Activated CD8-positive, alpha-beta memory T cell treated with anti-CD3 and anti-CD28 coated beads, Interleukin-2, amount 10 ng/mL, durations not matched to agents 7 days and 5 days (primary cell): Measurements from ENCODE around the gene CDC42SE2. TPM values are rescaled to one million over a fixed set of nuclear protein-coding genes. Genes with fewer than 3 reads are reported as not detected.
"Not testable (repeated sequence)": the region's sequence is repeated elsewhere in the genome, so short reads cannot be mapped to it uniquely, and the experiment has no call there.

Experiments used
- ATAC-seq: fragments of 150-1000 bp; cut with Tn5 transposase; one replicate; pipeline ENCODE4 v1.10.0; 2021; ENCODE audit warnings: moderate library complexity
- CTCF ChIA-PET: fragments of 350-600 bp; sonication (Branson Sonifier 250); formaldehyde crosslinking; loops from one replicate; lab custom pipeline; 2021; ENCODE audit warnings: antibody characterized with exemption; lab: Charles Lee
- DNase-seq: peaks from one replicate; pipeline ENCODE4 v3.0.0-alpha.2; 2020
- H3K27ac Mint-ChIP-seq: one replicate; pipeline ENCODE4 v1.8.0; 2021; ENCODE audit warnings: mild to moderate bottlenecking, mixed read lengths
- H3K27me3 Mint-ChIP-seq: one replicate; pipeline ENCODE4 v1.8.0; 2021; ENCODE audit warnings: mixed read lengths
- H3K36me3 Mint-ChIP-seq: one replicate; pipeline ENCODE4 v1.8.0; 2021; ENCODE audit warnings: mild to moderate bottlenecking, mixed read lengths
- H3K4me1 Mint-ChIP-seq: one replicate; pipeline ENCODE4 v1.8.0; 2021; ENCODE audit warnings: mixed read lengths
- H3K4me3 Mint-ChIP-seq: one replicate; pipeline ENCODE4 v1.8.0; 2021; ENCODE audit warnings: mild to moderate bottlenecking, moderate library complexity, mixed read lengths
- H3K9me3 Mint-ChIP-seq: one replicate; pipeline ENCODE4 v1.8.0; 2022; ENCODE audit warnings: low read depth, mixed read lengths
- total RNA-seq, 2 experiments: library from RNA; stranded (reverse); gene quantifications; one replicate each; pipeline ENCODE4 v1.2.3, GENCODE V29; 2021

The CDC42SE2 gene
- total RNA-seq, 2 experiments from 2014 or later: 118 to 149 TPM

DNA sequence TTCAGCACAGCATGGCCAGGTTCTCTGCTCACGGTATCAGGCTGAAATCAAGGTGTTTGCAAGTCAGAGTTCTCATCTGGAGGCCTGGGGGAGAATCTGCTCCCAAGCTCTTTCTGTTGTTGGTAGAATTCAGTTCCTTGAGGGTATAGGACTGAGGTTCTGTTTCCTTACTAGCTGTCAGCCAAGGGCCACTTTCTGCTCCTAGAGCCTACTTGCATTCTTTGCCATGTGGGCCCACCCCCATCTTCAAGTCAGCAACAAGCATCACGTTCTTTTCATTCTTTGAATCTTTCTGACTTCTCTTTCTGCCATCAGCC, 7.4 kb upstream of the CDC42SE2 start:
- Mint-ChIP-seq H3K4me1 (peaks cover 65% of the 10 kb centered on the region), H3K36me3 (peaks cover 31% of the 10 kb centered on the region), H3K9me3 (no peaks in the 10 kb centered on the region), H3K4me3 (peak overlapping the region; percentile 73), H3K27me3 (no peaks in the 10 kb centered on the region), H3K27ac (peak overlapping the region; percentile 91)
- no peak for ATAC-seq
- CTCF ChIA-PET: interaction anchor here (1.1 to 1.8 kb wide), 2 partner anchors 16 to 125 kb away, joined by 4 to 5 read pairs; no protein-coding TSS in a partner anchor
- no peak for DNase-seq

- Mint-ChIP-seq H3K4me1 (peaks cover 62% of the 10 kb centered on the region), H3K27me3 (no peaks in the 10 kb centered on the region), H3K27ac (peak overlapping the region; percentile 91), H3K9me3 (no peaks in the 10 kb centered on the region), H3K4me3 (peak overlapping the region; percentile 73), H3K36me3 (peaks cover 35% of the 10 kb centered on the region)
- no peak for ATAC-seq
- CTCF ChIA-PET: interaction anchor here (0.6 to 2.7 kb wide), 8 partner anchors 8 to 846 kb away, joined by 3 to 16 read pairs (median 3); no protein-coding TSS in a partner anchor
- no peak for DNase-seq
These were observed 5.1 kb upstream of the CDC42SE2 start for GRCh38 chr5:131258733-131259132.

DNA sequence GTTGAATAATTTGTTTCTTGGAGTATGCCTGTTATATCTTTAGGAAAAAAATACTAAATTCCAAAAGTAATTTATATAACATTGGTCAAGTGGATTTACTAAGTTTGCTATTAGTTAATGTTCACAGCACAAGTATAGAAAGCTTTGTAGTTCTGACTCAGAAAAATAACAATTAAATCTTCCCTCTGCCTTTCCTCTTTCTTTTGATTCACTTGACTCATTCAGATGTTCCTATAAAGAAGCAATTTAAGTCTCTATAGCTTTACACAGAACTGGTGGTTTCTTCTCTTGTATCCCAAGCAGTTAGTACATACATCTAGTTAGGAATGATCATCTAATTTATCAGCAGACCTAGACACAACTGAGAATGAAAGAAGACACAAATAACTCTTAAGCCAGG, 4.5 kb upstream of the CDC42SE2 start:
- Mint-ChIP-seq H3K27me3 (no peaks in the 10 kb centered on the region), H3K27ac (peak overlapping the region; percentile 72), H3K4me1 (peaks cover 61% of the 10 kb centered on the region), H3K4me3 (no peak overlapping the region), H3K9me3 (no peaks in the 10 kb centered on the region), H3K36me3 (peaks cover 34% of the 10 kb centered on the region)
- ATAC-seq: no peak
- DNase-seq: no peak
- CTCF ChIA-PET: interaction anchor here (1.4 to 2.7 kb wide), 3 partner anchors 11 to 124 kb away, joined by 3 to 16 read pairs (median 12); no protein-coding TSS in a partner anchor

GRCh38 chr5:131260895-131261294, 3.0 kb upstream of the CDC42SE2 start:
- CTCF ChIA-PET: interaction anchor here (0.7 to 8.7 kb wide), 2 partner anchors 9 to 121 kb away, joined by 3 to 94 read pairs; no protein-coding TSS in a partner anchor

DNA sequence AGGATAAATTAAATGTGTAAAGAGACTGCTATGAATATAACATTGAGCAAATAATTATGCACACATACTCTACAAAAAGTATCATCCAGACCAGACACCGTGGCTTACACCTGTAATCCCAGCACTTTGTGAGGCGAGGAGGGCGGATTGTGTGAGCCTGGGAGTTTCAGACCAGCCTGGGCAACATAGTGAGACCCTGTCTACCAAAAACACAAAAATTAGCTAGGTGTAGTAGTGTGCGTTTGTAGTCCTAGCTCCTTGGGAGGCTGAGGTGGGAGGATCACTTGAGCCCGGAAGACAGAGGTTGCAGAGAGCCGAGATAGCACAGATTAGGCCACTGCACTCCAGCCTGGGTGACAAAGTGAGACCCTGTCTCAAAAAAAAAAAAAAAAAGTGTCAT, 2.4 kb upstream of the CDC42SE2 start:
- H3K9me3 Mint-ChIP-seq: no peaks in the 10 kb centered on the region
- ATAC-seq (no peak), DNase-seq (no peak)
- H3K4me1 Mint-ChIP-seq: peaks cover 50% of the 10 kb centered on the region
- CTCF ChIA-PET: interaction anchor here (0.7 to 8.7 kb wide), 3 partner anchors 9 to 121 kb away, joined by 3 to 94 read pairs (median 3); no protein-coding TSS in a partner anchor
- no peak overlapping the region for H3K4me3 Mint-ChIP-seq
- H3K27ac Mint-ChIP-seq: peak overlapping the region; percentile 37
- peaks cover 37% of the 10 kb centered on the region for H3K36me3 Mint-ChIP-seq
- no peaks in the 10 kb centered on the region for H3K27me3 Mint-ChIP-seq

More at GRCh38 chr5:131260895-131261294, 3.0 kb upstream of the CDC42SE2 start:
- H3K4me3 Mint-ChIP-seq: no peak overlapping the region
- DNase-seq (no peak), ATAC-seq (no peak)
- no peaks in the 10 kb centered on the region for H3K27me3 Mint-ChIP-seq
- H3K27ac Mint-ChIP-seq: peak overlapping the region; percentile 47
- peaks cover 56% of the 10 kb centered on the region for H3K4me1 Mint-ChIP-seq
- peaks cover 42% of the 10 kb centered on the region for H3K36me3 Mint-ChIP-seq
- no peaks in the 10 kb centered on the region for H3K9me3 Mint-ChIP-seq

DNA sequence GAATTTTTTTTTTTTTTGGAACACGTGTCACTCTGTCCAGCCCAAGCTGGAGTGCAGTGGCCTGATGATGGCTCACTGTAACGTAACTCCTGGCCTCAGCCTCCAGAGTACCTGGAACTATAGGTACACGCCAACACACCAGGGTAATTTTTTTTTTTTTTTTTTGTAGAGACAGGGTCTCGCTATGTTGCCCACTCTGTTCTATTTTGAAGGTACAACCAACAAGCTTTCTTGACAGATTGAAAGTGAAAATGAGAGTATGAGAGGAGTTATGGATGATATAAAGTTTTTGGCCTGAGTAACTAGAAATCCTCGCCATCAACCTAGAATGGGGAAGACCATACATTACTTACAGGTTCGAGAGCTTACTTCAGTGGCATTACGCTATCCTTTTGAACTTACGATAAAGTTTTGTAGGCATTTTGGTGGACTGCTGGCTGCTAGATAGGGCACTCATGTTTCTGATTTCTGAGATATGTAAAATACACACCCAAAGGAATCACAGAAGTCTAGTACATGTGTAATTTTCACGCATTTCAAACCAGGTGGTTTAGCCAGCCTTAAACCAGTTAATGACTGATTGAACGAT, 806 bp upstream of the CDC42SE2 start:
- CTCF ChIA-PET: interaction anchor here (0.8 to 8.7 kb wide), 8 partner anchors 11 to 152 kb away, joined by 3 to 94 read pairs (median 5); partner anchors contain the start of gene HINT1
- no peak for DNase-seq
- H3K36me3 Mint-ChIP-seq: peaks cover 38% of the 10 kb centered on the region
- H3K9me3 Mint-ChIP-seq: no peaks in the 10 kb centered on the region
- peak overlapping the region; percentile 85 for H3K27ac Mint-ChIP-seq
- ATAC-seq: peak; percentile 9
- H3K4me1 Mint-ChIP-seq: peaks cover 46% of the 10 kb centered on the region
- H3K27me3 Mint-ChIP-seq: no peaks in the 10 kb centered on the region
- peak overlapping the region; percentile 83 for H3K4me3 Mint-ChIP-seq

- H3K4me1 Mint-ChIP-seq: peaks cover 47% of the 10 kb centered on the region
- peak; percentile 69 for DNase-seq
- no peaks in the 10 kb centered on the region for H3K9me3 Mint-ChIP-seq
- H3K36me3 Mint-ChIP-seq: peaks cover 32% of the 10 kb centered on the region
- CTCF ChIA-PET: interaction anchor here (0.6 to 8.7 kb wide), 17 partner anchors 9 to 132 kb away, joined by 3 to 94 read pairs (median 4); no protein-coding TSS in a partner anchor
- H3K27ac Mint-ChIP-seq: peak overlapping the region; percentile 89
- peak; percentile 11 for ATAC-seq
- peak overlapping the region; percentile 83 for H3K4me3 Mint-ChIP-seq
- H3K27me3 Mint-ChIP-seq: no peaks in the 10 kb centered on the region
These were observed 722 bp downstream of the CDC42SE2 start for GRCh38 chr5:131264451-131265099.

- no peak for ATAC-seq
- CTCF ChIA-PET: interaction anchor here (0.7 to 8.7 kb wide), 20 partner anchors 9 to 131 kb away, joined by 3 to 94 read pairs (median 5); partner anchors contain the start of gene HINT1
- Mint-ChIP-seq H3K27me3 (no peaks in the 10 kb centered on the region), H3K4me3 (peak overlapping the region; percentile 83), H3K36me3 (peaks cover 30% of the 10 kb centered on the region), H3K4me1 (peaks cover 45% of the 10 kb centered on the region), H3K27ac (peak overlapping the region; percentile 89), H3K9me3 (no peaks in the 10 kb centered on the region)
- no peak for DNase-seq
These were observed 1.5 kb downstream of the CDC42SE2 start for GRCh38 chr5:131265311-131265803.

DNA sequence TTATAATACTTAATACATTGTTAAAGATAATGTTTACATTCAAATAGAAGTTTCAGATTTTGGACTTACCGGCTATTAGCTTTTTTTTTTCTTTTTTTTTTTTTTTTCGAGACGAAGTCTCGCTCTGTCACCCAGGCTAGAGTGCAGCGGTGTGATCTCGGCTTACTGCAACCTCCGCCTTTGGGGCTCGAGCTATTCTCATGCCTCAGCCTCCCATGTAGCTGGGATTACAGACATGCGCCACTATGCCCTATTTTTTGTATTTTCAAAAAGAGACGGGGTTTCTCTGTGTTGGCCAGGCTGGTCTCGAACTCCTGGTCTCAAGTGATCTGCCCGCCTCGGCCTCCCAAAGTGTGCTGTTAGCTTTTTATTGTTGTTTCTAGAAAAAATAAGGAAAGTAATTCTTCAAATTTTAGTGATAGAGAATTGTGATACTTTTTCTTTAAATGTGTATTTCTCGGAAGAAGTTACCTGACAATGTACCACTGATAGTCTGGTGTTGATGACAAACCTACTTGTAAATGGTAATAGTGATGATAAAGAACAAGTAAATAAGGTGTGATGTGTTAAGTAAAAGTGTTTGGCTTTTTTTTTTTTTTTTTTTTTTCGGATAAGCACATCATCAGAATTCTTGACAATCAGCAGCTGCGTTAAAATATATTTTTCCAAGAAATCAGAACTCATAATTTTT, 2.7 kb downstream of the CDC42SE2 start:
- H3K9me3 Mint-ChIP-seq: no peaks in the 10 kb centered on the region
- peak; percentile 71 for DNase-seq
- H3K36me3 Mint-ChIP-seq: peaks cover 30% of the 10 kb centered on the region
- ATAC-seq: no peak
- peak overlapping the region; percentile 77 for H3K4me3 Mint-ChIP-seq
- H3K27me3 Mint-ChIP-seq: no peaks in the 10 kb centered on the region
- H3K27ac Mint-ChIP-seq: peak overlapping the region; percentile 92
- H3K4me1 Mint-ChIP-seq: peaks cover 48% of the 10 kb centered on the region
- CTCF ChIA-PET: interaction anchor here (0.7 to 8.7 kb wide), 13 partner anchors 7 to 116 kb away, joined by 3 to 94 read pairs (median 7); partner anchors contain the start of gene HINT1

- no peaks in the 10 kb centered on the region for H3K9me3 Mint-ChIP-seq
- no peaks in the 10 kb centered on the region for H3K27me3 Mint-ChIP-seq
- H3K36me3 Mint-ChIP-seq: peaks cover 34% of the 10 kb centered on the region
- H3K4me1 Mint-ChIP-seq: peaks cover 50% of the 10 kb centered on the region
- CTCF ChIA-PET: interaction anchor here (1.4 to 8.7 kb wide), 4 partner anchors 8 to 17 kb away, joined by 3 to 94 read pairs (median 9); no protein-coding TSS in a partner anchor
- no peak for ATAC-seq
- H3K4me3 Mint-ChIP-seq: peak overlapping the region; percentile 83
- peak overlapping the region; percentile 92 for H3K27ac Mint-ChIP-seq
- DNase-seq: no peak
These were observed 5.0 kb downstream of the CDC42SE2 start for GRCh38 chr5:131268758-131269370.

DNA sequence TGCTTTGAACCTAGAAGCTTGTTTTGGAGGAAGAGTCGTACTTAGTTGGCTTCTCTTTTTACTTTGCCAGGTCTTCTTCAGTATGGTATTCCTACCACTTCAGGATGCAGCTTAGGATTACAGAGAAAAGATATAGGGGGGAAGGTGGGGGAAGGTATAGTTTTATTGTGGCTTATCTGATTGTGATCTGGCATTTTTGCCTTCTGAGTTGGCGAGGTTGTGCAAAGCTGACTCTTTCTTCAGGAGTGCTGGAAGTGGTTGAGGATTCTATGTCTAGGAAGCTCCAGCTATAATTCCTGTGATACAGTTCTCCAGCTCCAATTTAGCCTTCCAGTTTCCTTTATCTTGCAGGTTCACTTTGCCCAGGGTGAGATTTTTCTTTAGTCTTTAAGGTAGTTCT, 7.0 kb downstream of the CDC42SE2 start:
- Mint-ChIP-seq H3K9me3 (no peaks in the 10 kb centered on the region), H3K27me3 (no peaks in the 10 kb centered on the region), H3K36me3 (peaks cover 32% of the 10 kb centered on the region), H3K4me1 (peaks cover 64% of the 10 kb centered on the region), H3K27ac (peak overlapping the region; percentile 92), H3K4me3 (peak overlapping the region; percentile 83)
- DNase-seq (no peak), ATAC-seq (no peak)
- CTCF ChIA-PET: interaction anchor here (1.2 to 3.8 kb wide), 4 partner anchors 10 to 111 kb away, joined by 3 to 12 read pairs (median 8); no protein-coding TSS in a partner anchor

GRCh38 chr5:131271888-131272287, 8.0 kb downstream of the CDC42SE2 start:
- ATAC-seq: peak; percentile 29
- H3K27ac Mint-ChIP-seq: peak overlapping the region; percentile 92

More at GRCh38 chr5:131271888-131272287, 8.0 kb downstream of the CDC42SE2 start:
- H3K36me3 Mint-ChIP-seq: peaks cover 28% of the 10 kb centered on the region
- not testable (repeated sequence) for DNase-seq, H3K27me3 Mint-ChIP-seq, H3K9me3 Mint-ChIP-seq
- H3K4me1 Mint-ChIP-seq: peaks cover 66% of the 10 kb centered on the region
- CTCF ChIA-PET: interaction anchor here (0.8 to 5.0 kb wide), 6 partner anchors 7 to 110 kb away, joined by 3 to 35 read pairs (median 8); partner anchors contain the start of gene CDC42SE2
- peak overlapping the region; percentile 83 for H3K4me3 Mint-ChIP-seq
